ENCODE results near the gene LDLRAD1.

DNA sequence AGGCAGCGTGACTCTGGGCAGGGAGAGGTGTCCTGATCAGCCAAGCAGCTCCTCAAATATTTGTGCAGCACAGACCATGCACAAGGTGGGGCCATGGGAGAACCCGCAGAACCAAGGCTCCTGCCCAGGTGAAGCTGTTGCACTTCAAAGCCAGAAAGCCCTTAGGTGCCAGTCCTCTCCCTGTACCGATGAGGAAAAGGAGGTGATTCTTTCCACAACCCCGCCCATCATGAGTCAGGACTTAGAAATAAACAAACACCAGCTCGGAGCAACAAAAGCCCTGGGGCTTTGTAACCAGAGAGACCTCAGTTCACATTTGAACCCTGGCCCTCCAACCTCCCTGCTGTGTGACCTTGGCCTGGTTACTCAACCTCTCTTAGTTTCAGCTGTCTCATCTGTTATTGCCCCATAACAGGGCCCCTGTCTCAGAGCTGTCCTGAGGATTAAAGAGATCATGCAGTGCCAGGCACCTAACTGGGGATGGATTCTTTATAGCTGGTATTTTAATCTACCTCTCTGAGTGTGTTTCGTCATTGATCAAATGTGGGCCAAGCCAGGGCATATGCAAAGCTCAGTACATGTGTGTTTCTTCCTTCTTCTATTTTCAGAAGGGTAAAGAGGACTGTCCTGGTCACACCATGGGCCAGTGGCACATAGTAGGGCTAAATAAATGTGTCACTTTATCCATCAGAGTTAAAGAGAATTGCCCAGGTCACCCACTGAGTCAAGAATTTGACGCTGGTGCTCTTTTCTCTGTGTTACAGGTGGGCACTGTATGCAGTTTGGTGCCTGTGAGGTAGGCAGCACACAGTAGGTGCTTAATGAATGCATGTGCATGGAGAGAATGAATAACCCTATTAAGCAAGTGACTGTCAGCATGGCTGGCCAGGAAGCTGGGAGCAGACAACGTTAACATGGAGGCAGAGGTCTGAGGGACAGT is 1.4 kb downstream of the LDLRAD1 start:
- TF ChIP-seq ZNF8 (CRISPR knock-in tag; IDR thresholded peaks at IDR 0.05) = no peak
- TF ChIP-seq ZFP30 (CRISPR knock-in tag; IDR thresholded peaks at IDR 0.05) = no peak
- no peak for TF ChIP-seq TOX (CRISPR knock-in tag; IDR thresholded peaks at IDR 0.05; ENCODE audit: borderline replicate concordance)
- TF ChIP-seq, protein P1, sequence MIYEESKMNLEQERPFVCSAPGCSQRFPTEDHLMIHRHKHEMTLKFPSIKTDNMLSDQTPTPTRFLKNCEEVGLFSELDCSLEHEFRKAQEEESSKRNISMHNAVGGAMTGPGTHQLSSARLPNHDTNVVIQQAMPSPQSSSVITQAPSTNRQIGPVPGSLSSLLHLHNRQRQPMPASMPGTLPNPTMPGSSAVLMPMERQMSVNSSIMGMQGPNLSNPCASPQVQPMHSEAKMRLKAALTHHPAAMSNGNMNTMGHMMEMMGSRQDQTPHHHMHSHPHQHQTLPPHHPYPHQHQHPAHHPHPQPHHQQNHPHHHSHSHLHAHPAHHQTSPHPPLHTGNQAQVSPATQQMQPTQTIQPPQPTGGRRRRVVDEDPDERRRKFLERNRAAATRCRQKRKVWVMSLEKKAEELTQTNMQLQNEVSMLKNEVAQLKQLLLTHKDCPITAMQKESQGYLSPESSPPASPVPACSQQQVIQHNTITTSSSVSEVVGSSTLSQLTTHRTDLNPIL (CRISPR knock-in tag; IDR thresholded peaks at IDR 0.05; ENCODE audit: low read depth) = no peak
- no peak for TF ChIP-seq BACH2 (CRISPR knock-in tag; IDR thresholded peaks at IDR 0.05; ENCODE audit: borderline replicate concordance)
- TF ChIP-seq, protein P2, sequence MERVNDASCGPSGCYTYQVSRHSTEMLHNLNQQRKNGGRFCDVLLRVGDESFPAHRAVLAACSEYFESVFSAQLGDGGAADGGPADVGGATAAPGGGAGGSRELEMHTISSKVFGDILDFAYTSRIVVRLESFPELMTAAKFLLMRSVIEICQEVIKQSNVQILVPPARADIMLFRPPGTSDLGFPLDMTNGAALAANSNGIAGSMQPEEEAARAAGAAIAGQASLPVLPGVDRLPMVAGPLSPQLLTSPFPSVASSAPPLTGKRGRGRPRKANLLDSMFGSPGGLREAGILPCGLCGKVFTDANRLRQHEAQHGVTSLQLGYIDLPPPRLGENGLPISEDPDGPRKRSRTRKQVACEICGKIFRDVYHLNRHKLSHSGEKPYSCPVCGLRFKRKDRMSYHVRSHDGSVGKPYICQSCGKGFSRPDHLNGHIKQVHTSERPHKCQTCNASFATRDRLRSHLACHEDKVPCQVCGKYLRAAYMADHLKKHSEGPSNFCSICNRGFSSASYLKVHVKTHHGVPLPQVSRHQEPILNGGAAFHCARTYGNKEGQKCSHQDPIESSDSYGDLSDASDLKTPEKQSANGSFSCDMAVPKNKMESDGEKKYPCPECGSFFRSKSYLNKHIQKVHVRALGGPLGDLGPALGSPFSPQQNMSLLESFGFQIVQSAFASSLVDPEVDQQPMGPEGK (CRISPR knock-in tag; IDR thresholded peaks at IDR 0.05; ENCODE audit: borderline replicate concordance) = no peak
- TF ChIP-seq CSRNP3 (CRISPR knock-in tag; IDR thresholded peaks at IDR 0.05) = no peak
- TF ChIP-seq GLIS3 (CRISPR knock-in tag; IDR thresholded peaks at IDR 0.05) = no peak
- no peak for TF ChIP-seq ARNTL (CRISPR knock-in tag; IDR thresholded peaks at IDR 0.05; ENCODE audit: borderline replicate concordance, low read depth)
- no peak for TF ChIP-seq RARB (CRISPR knock-in tag; IDR thresholded peaks at IDR 0.05)
- no peak for TF ChIP-seq ZNF565 (CRISPR knock-in tag; conservative IDR thresholded peaks at IDR 0.05; ENCODE audit: low read depth)
